Fibroblast of lung (primary cell): ENCODE data around the gene PCDH15.

Experiments used
- CTCF ChIP-seq, 2 donors: IDR thresholded peaks in 1 of 2; conservative IDR thresholded peaks in 1 of 2; 1 replicate in 1 of 2; 2 replicates in 1 of 2; pipeline ENCODE4 v1.5.1; 2011 to 2012; ENCODE audit warnings: low read length in 2 of 2, control low read depth in 1 of 2, inconsistent platforms in 1 of 2, low read depth in 1 of 2, mild to moderate bottlenecking in 1 of 2
- EZH2 ChIP-seq: IDR thresholded peaks from 2 replicates; pipeline ENCODE4 v1.5.1; 2012; ENCODE audit warnings: low read length, control low read depth, mild to moderate bottlenecking; ENCODE audit errors: missing control alignments

- no peak for TF ChIP-seq CTCF (conservative IDR thresholded peaks at IDR 0.05 in 1 of 2, IDR thresholded peaks at IDR 0.05 in 1 of 2; ENCODE audit: low read depth in 1 of 2, low read length in 2 of 2)
- no peak for TF ChIP-seq EZH2
These were observed 72.5 kb downstream of the PCDH15 start for GRCh38 chr10:54728511-54728910.
